Fibroblast of villous mesenchyme (primary cell): ENCODE measurements around the gene USP12. TPM values are rescaled to one million over a fixed set of nuclear protein-coding genes. Genes with fewer than 3 reads are reported as not detected.

ENCODE experiments used
- DNase-seq: peaks from one replicate; pipeline ENCODE4 v3.0.0-alpha.2; 2010; ENCODE audit warnings: low read depth
- H3K4me3 ChIP-seq: 2 replicates; pipeline ENCODE4 v1.5.1; 2011; ENCODE audit warnings: low read depth, mild to moderate bottlenecking, low read length
- CTCF ChIP-seq: IDR thresholded peaks from 2 replicates; pipeline ENCODE4 v1.5.1; 2012; ENCODE audit warnings: low read depth, mild to moderate bottlenecking, low read length; ENCODE audit not compliant: insufficient read depth
- total RNA-seq: library from RNA; depleted of rRNA; stranded (reverse); fragments of >200 nt; gene quantifications from 2 replicates; pipeline ENCODE4 v1.2.3, GENCODE V29; 2012

The USP12 gene
- total RNA-seq, 1 donor: 19.0 TPM

- DNase-seq: no peak
- no peak overlapping the region for H3K4me3 ChIP-seq
- TF ChIP-seq CTCF: no peak
Observed at GRCh38 chr13:27168086-27168485, 3.5 kb downstream of the USP12 start.

GRCh38 chr13:27166313-27166712 is 5.3 kb downstream of the USP12 start:
- no peak overlapping the region for H3K4me3 ChIP-seq
- no peak for DNase-seq
- no peak for TF ChIP-seq CTCF

GRCh38 chr13:27161980-27162379 is 9.6 kb downstream of the USP12 start:
- no peak for TF ChIP-seq CTCF
- no peak for DNase-seq
- no peak overlapping the region for H3K4me3 ChIP-seq

GRCh38 chr13:27161423-27161822 is 10.2 kb downstream of the USP12 start:
- TF ChIP-seq CTCF: no peak
- DNase-seq: no peak
- no peak overlapping the region for H3K4me3 ChIP-seq

GRCh38 chr13:27160657-27161295 is 10.8 kb downstream of the USP12 start:
- H3K4me3 ChIP-seq: no peak overlapping the region
- DNase-seq: no peak
- no peak for TF ChIP-seq CTCF

- no peak overlapping the region for H3K4me3 ChIP-seq
- TF ChIP-seq CTCF: no peak
- DNase-seq: no peak
Observed at GRCh38 chr13:27159806-27160563, 11.6 kb downstream of the USP12 start.
